NCI-H345 (cell line): Measurements from ENCODE around the gene MRM3.
"Not testable (repeated sequence)": the region's sequence is repeated elsewhere in the genome, so short reads cannot be mapped to it uniquely, and the experiment has no call there.

ENCODE experiments used
- DNase-seq: peaks from one replicate; lab custom pipeline; 2025; lab: John Stamatoyannopoulos, UW

The MRM3 gene

GRCh38 chr17:796609-797008, 14.5 kb downstream of the MRM3 start:
- DNase-seq: no peak

- no peak for DNase-seq
Measured at GRCh38 chr17:797236-797840, 15.2 kb downstream of the MRM3 start.

- no peak for DNase-seq
Measured at GRCh38 chr17:798246-798645, 16.1 kb downstream of the MRM3 start.

GRCh38 chr17:799261-799660, 17.1 kb downstream of the MRM3 start:
- DNase-seq: no peak

GRCh38 chr17:800446-801242, 18.5 kb downstream of the MRM3 start:
- no peak for DNase-seq

- no peak for DNase-seq
Measured at GRCh38 chr17:801660-802059, 19.5 kb downstream of the MRM3 start.

GRCh38 chr17:802481-802880, 20.3 kb downstream of the MRM3 start:
- no peak for DNase-seq

GRCh38 chr17:802901-803881, 21.0 kb downstream of the MRM3 start:
- DNase-seq: no peak

GRCh38 chr17:804541-805435, 22.6 kb downstream of the MRM3 start:
- DNase-seq: no peak

- DNase-seq: not testable (repeated sequence)
Measured at GRCh38 chr17:805886-806285, 23.7 kb downstream of the MRM3 start.

GRCh38 chr17:806346-806745, 24.2 kb downstream of the MRM3 start:
- no peak for DNase-seq

GRCh38 chr17:806781-807522, 24.8 kb downstream of the MRM3 start:
- DNase-seq: no peak

GRCh38 chr17:807523-808294, 25.6 kb downstream of the MRM3 start:
- no peak for DNase-seq

- no peak for DNase-seq
Measured at GRCh38 chr17:811051-811784, 29.1 kb downstream of the MRM3 start.

GRCh38 chr17:812638-813204, 30.6 kb downstream of the MRM3 start:
- no peak for DNase-seq

GRCh38 chr17:814371-814770, 32.2 kb downstream of the MRM3 start:
- no peak for DNase-seq

GRCh38 chr17:819251-819650, 37.1 kb downstream of the MRM3 start:
- no peak for DNase-seq

GRCh38 chr17:823501-823902, 41.3 kb downstream of the MRM3 start:
- no peak for DNase-seq

GRCh38 chr17:824378-824777, 42.2 kb downstream of the MRM3 start:
- no peak for DNase-seq
